Lower leg skin (tissue), 3 donors: ENCODE results near the gene TAF3.

Source experiments
- CTCF ChIP-seq, 3 donors: fragments of 450-650 bp; IDR thresholded peaks; one replicate each; pipeline ENCODE4 v1.5.1; 2016; ENCODE audit warnings: antibody characterized with exemption in 3 of 3, mild to moderate bottlenecking in 3 of 3, moderate library complexity in 2 of 3
- POLR2A ChIP-seq, 2 donors: fragments of 450-650 bp; IDR thresholded peaks; one replicate each; pipeline ENCODE4 v1.6.1; 2016 to 2017; ENCODE audit warnings: antibody characterized with exemption in 2 of 2, mild to moderate bottlenecking in 1 of 2, moderate library complexity in 1 of 2

- TF ChIP-seq POLR2A (IDR thresholded peaks at IDR 0.05) (no peak), CTCF (IDR thresholded peaks at IDR 0.05) (no peak)
These were observed 230.1 kb downstream of the TAF3 start for GRCh38 chr10:8048281-8049008.
